ENCODE results near the gene CACNA2D3.

- no peak for TF ChIP-seq CTCF (IDR thresholded peaks at IDR 0.05; ENCODE audit: poor library complexity, severe bottlenecking)
- no peak for TF ChIP-seq POLR2AphosphoS5 (IDR thresholded peaks at IDR 0.05)
- TF ChIP-seq SMC3 (conservative IDR thresholded peaks at IDR 0.05; ENCODE audit: poor library complexity), result no peak
- TF ChIP-seq MXI1 (conservative IDR thresholded peaks at IDR 0.05; ENCODE audit: poor library complexity, severe bottlenecking), result no peak
- no peak for TF ChIP-seq EP300 (conservative IDR thresholded peaks at IDR 0.05; ENCODE audit: poor library complexity, severe bottlenecking)
- no peak for TF ChIP-seq REST (IDR thresholded peaks at IDR 0.05; ENCODE audit: borderline replicate concordance)
- TF ChIP-seq TAF1 (IDR thresholded peaks at IDR 0.05; ENCODE audit: low read depth), result no peak
- TF ChIP-seq RAD21 (conservative IDR thresholded peaks at IDR 0.05), result no peak
- TF ChIP-seq EZH2 (IDR thresholded peaks at IDR 0.05; ENCODE audit: borderline replicate concordance, insufficient read depth, low read length, poor library complexity, severe bottlenecking), result no peak
Observed at GRCh38 chr3:55030938-55031337, 908.6 kb downstream of the CACNA2D3 start.

All from neural cell (in vitro differentiated cells).